ENCODE measurements around the gene BTBD1. TPM values are rescaled to one million over a fixed set of nuclear protein-coding genes. Genes with fewer than 3 reads are reported as not detected.

The BTBD1 gene
- total RNA-seq, 1 donor from 2014 or later = 53.2 TPM

DNA sequence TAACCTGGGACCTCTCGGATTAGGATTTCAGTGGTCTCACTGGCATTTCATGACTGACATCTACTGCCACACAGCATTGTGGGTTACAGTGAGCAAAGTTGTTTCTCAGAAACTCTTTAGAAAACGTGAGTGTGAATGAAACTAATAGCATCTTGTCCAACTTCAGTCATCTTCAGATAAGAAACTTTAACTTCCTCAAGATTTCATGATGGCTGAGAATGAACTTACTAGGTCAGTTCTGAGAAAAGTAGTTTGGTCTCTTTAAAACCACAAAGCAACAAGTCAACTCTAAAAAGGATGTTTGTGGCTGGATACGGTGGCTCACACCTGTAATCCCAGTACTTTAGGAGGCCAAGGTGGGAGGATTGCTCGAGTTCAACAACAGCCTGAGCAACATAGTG lies 100.4 kb downstream of the BTBD1 start:
- no peak for DNase-seq (ENCODE audit: extremely low spot score, unreplicated experiment)
- Mint-ChIP-seq H3K9me3 (ENCODE audit: unreplicated experiment) (no peaks in the 10 kb centered on the region), H3K27ac (ENCODE audit: unreplicated experiment) (no peak overlapping the region), H3K4me1 (ENCODE audit: unreplicated experiment) (no peaks in the 10 kb centered on the region), H3K4me3 (ENCODE audit: unreplicated experiment) (no peak overlapping the region), H3K27me3 (ENCODE audit: unreplicated experiment) (no peaks in the 10 kb centered on the region), H3K36me3 (ENCODE audit: unreplicated experiment) (no peaks in the 10 kb centered on the region)
- TF ChIP-seq, protein P1, sequence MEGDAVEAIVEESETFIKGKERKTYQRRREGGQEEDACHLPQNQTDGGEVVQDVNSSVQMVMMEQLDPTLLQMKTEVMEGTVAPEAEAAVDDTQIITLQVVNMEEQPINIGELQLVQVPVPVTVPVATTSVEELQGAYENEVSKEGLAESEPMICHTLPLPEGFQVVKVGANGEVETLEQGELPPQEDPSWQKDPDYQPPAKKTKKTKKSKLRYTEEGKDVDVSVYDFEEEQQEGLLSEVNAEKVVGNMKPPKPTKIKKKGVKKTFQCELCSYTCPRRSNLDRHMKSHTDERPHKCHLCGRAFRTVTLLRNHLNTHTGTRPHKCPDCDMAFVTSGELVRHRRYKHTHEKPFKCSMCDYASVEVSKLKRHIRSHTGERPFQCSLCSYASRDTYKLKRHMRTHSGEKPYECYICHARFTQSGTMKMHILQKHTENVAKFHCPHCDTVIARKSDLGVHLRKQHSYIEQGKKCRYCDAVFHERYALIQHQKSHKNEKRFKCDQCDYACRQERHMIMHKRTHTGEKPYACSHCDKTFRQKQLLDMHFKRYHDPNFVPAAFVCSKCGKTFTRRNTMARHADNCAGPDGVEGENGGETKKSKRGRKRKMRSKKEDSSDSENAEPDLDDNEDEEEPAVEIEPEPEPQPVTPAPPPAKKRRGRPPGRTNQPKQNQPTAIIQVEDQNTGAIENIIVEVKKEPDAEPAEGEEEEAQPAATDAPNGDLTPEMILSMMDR (IDR thresholded peaks at IDR 0.05) = no peak

Small RNA genes lying within 50 kb of the gene (microRNA-seq; reads per million reads assigned to microRNA genes)
- gene MIR4515 (ENCODE audit: unreplicated experiment) = not detected

Other genes with a start within 250 kb of the BTBD1 start
- gene HOMER2, start 114.5 kb downstream of the BTBD1 start, total RNA-seq = 3.2 and 6.3 TPM in 2 replicates
- gene RAMAC, start 81.0 kb downstream of the BTBD1 start, total RNA-seq = 19.7 and 23.8 TPM in 2 replicates
- 22.2 and 24.5 TPM in 2 replicates for gene C15orf40, start 55.6 kb downstream of the BTBD1 start, total RNA-seq
- 5.6 and 5.9 TPM in 2 replicates for gene TM6SF1, start 40.4 kb upstream of the BTBD1 start, total RNA-seq
- gene HDGFL3, start 140.6 kb upstream of the BTBD1 start, total RNA-seq = 93.6 and 101 TPM in 2 replicates
- 3.2 TPM in 2 replicates for gene BNC1, start 217.4 kb upstream of the BTBD1 start, total RNA-seq